ENCODE results near the gene EFCAB8. TPM values are rescaled to one million over a fixed set of nuclear protein-coding genes. Genes with fewer than 3 reads are reported as not detected.
A peak's percentile ranks its signal among the peaks of the same experiment; 100 is the strongest.
"Not testable (repeated sequence)": the region's sequence is repeated elsewhere in the genome, so short reads cannot be mapped to it uniquely, and the experiment has no call there.

Gene EFCAB8
- total and polyA plus RNA-seq, 4 experiments from 2014 or later: 1.5 to 1.8 TPM; not detected in 2

- no peaks in the 10 kb centered on the region for H3K9me3 Mint-ChIP-seq
- intact Hi-C loops (cut with micrococcal nuclease): no loop called here
- H3K27ac ChIP-seq (ENCODE audit: low read depth, low read length): no peak overlapping the region
- ChIA-PET CTCF (ENCODE audit: partially characterized antibody) (interaction anchor here (1.1 to 1.4 kb wide), 2 partner anchors 33 to 93 kb away, joined by 3 read pairs; partner anchors contain the start of gene DNMT3B), POLR2A (ENCODE audit: partially characterized antibody) (no interaction called here)
- H3K4me3 Mint-ChIP-seq: peak overlapping the region in 3 of 8 donors; percentile 25 to 48 (median 31)
- peaks cover 13 to 19% (median 19%) of the 10 kb centered on the region in 4 donors for H3K4me1 Mint-ChIP-seq
- H3K4me3 ChIP-seq (ENCODE audit: low read length in 2 of 2): no peak overlapping the region
- no peak for DNase-seq
- H3K27me3 Mint-ChIP-seq: no peaks in the 10 kb centered on the region
- H3K36me3 Mint-ChIP-seq: peaks cover 24 to 47% of the 10 kb centered on the region in 2 donors
- peak overlapping the region in 6 of 7 donors; percentile 48 to 79 (median 73) for H3K27ac Mint-ChIP-seq
- H3K27me3 ChIP-seq (ENCODE audit: insufficient read depth, low read length): no peaks in the 10 kb centered on the region
- peaks cover 12% of the 10 kb centered on the region for H3K36me3 ChIP-seq (ENCODE audit: insufficient read depth, low read length)
- H3K4me1 ChIP-seq (ENCODE audit: insufficient read depth, low read length): peaks cover 5% of the 10 kb centered on the region
- H3K9me3 ChIP-seq (ENCODE audit: control insufficient read depth in 1 of 2, low read length in 2 of 2): no peaks in the 10 kb centered on the region
Observed at GRCh38 chr20:32855387-32855786, 3.3 kb upstream of the EFCAB8 start.

GRCh38 chr20:32858189-32858588, 534 bp upstream of the EFCAB8 start:
- no peak overlapping the region for H3K4me3 ChIP-seq (ENCODE audit: low read length in 2 of 2)
- H3K4me3 Mint-ChIP-seq: no peak overlapping the region
- H3K9me3 ChIP-seq (ENCODE audit: control insufficient read depth in 1 of 2, low read length in 2 of 2): no peaks in the 10 kb centered on the region
- peaks cover 5% of the 10 kb centered on the region for H3K4me1 ChIP-seq (ENCODE audit: insufficient read depth, low read length)
- H3K27ac ChIP-seq (ENCODE audit: low read depth, low read length): no peak overlapping the region
- intact Hi-C loops (cut with micrococcal nuclease): no loop called here
- peaks cover 15 to 34% of the 10 kb centered on the region in 2 donors for H3K36me3 Mint-ChIP-seq
- H3K4me1 Mint-ChIP-seq: peaks cover 13 to 21% (median 16%) of the 10 kb centered on the region in 4 donors
- no peaks in the 10 kb centered on the region for H3K27me3 Mint-ChIP-seq
- no peaks in the 10 kb centered on the region for H3K27me3 ChIP-seq (ENCODE audit: insufficient read depth, low read length)
- H3K27ac Mint-ChIP-seq: peak overlapping the region in 6 of 7 donors; percentile 20 to 85 (median 42)
- DNase-seq: no peak
- H3K9me3 Mint-ChIP-seq: no peaks in the 10 kb centered on the region
- ChIA-PET POLR2A (ENCODE audit: partially characterized antibody) (no interaction called here), CTCF (ENCODE audit: partially characterized antibody) (interaction anchor here (1.0 kb wide), 1 partner anchor 68 kb away, joined by 3 read pairs; no protein-coding TSS in a partner anchor)
- H3K36me3 ChIP-seq (ENCODE audit: insufficient read depth, low read length): no peaks in the 10 kb centered on the region

GRCh38 chr20:32861446-32861845, 2.7 kb downstream of the EFCAB8 start:
- CTCF ChIA-PET (ENCODE audit: partially characterized antibody): no interaction called here
- intact Hi-C loops (cut with micrococcal nuclease): no loop called here
- no peaks in the 10 kb centered on the region for H3K36me3 ChIP-seq (ENCODE audit: insufficient read depth, low read length)
- H3K4me1 ChIP-seq (ENCODE audit: insufficient read depth, low read length): no peaks in the 10 kb centered on the region
- Mint-ChIP-seq H3K4me3 (no peak overlapping the region), H3K27me3 (no peaks in the 10 kb centered on the region), H3K36me3 (peaks cover 12 to 21% of the 10 kb centered on the region in 2 donors), H3K4me1 (peaks cover 0 to 7% (median 5%) of the 10 kb centered on the region in 4 donors), H3K9me3 (no peaks in the 10 kb centered on the region), H3K27ac (no peak overlapping the region)
- no peak overlapping the region for H3K27ac ChIP-seq (ENCODE audit: low read depth, low read length)
- H3K9me3 ChIP-seq (ENCODE audit: control insufficient read depth in 1 of 2, low read length in 2 of 2): no peaks in the 10 kb centered on the region
- POLR2A ChIA-PET (ENCODE audit: partially characterized antibody): no interaction called here
- no peaks in the 10 kb centered on the region for H3K27me3 ChIP-seq (ENCODE audit: insufficient read depth, low read length)
- H3K4me3 ChIP-seq (ENCODE audit: low read length in 2 of 2): no peak overlapping the region
- DNase-seq: no peak

- no peak overlapping the region for H3K27ac Mint-ChIP-seq
- H3K4me3 Mint-ChIP-seq: no peak overlapping the region
- H3K4me1 Mint-ChIP-seq: peaks cover 0 to 4% (median 0%) of the 10 kb centered on the region in 4 donors
- CTCF ChIA-PET (ENCODE audit: partially characterized antibody): interaction anchor here (1.2 kb wide), 1 partner anchor 12 kb away, joined by 3 read pairs; no protein-coding TSS in a partner anchor
- H3K27me3 Mint-ChIP-seq: no peaks in the 10 kb centered on the region
- DNase-seq: no peak
- H3K36me3 Mint-ChIP-seq: peaks cover 2 to 10% of the 10 kb centered on the region in 2 donors
- no peak overlapping the region for H3K4me3 ChIP-seq (ENCODE audit: low read length in 2 of 2)
- no peaks in the 10 kb centered on the region for H3K9me3 Mint-ChIP-seq
- H3K9me3 ChIP-seq (ENCODE audit: control insufficient read depth in 1 of 2, low read length in 2 of 2): no peaks in the 10 kb centered on the region
- no peaks in the 10 kb centered on the region for H3K27me3 ChIP-seq (ENCODE audit: insufficient read depth, low read length)
- no peak overlapping the region for H3K27ac ChIP-seq (ENCODE audit: low read depth, low read length)
- H3K36me3 ChIP-seq (ENCODE audit: insufficient read depth, low read length): no peaks in the 10 kb centered on the region
- intact Hi-C loops (cut with micrococcal nuclease): no loop called here
- POLR2A ChIA-PET (ENCODE audit: partially characterized antibody): no interaction called here
- H3K4me1 ChIP-seq (ENCODE audit: insufficient read depth, low read length): no peaks in the 10 kb centered on the region
Observed at GRCh38 chr20:32869562-32869961, 10.8 kb downstream of the EFCAB8 start.

- H3K9me3 Mint-ChIP-seq; H3K27me3 Mint-ChIP-seq; DNase-seq; CTCF ChIA-PET (ENCODE audit: partially characterized antibody); H3K4me1 Mint-ChIP-seq; intact Hi-C loops (cut with micrococcal nuclease); H3K4me3 ChIP-seq (ENCODE audit: low read length in 2 of 2); H3K27ac Mint-ChIP-seq; H3K4me1 ChIP-seq (ENCODE audit: insufficient read depth, low read length); POLR2A ChIA-PET (ENCODE audit: partially characterized antibody); H3K36me3 ChIP-seq (ENCODE audit: insufficient read depth, low read length); H3K9me3 ChIP-seq (ENCODE audit: control insufficient read depth in 1 of 2, low read length in 2 of 2); H3K4me3 Mint-ChIP-seq; H3K27me3 ChIP-seq (ENCODE audit: insufficient read depth, low read length); H3K27ac ChIP-seq (ENCODE audit: low read depth, low read length): not testable (repeated sequence)
- peaks cover 2 to 10% of the 10 kb centered on the region in 2 donors for H3K36me3 Mint-ChIP-seq
Observed at GRCh38 chr20:32870526-32870925, 11.8 kb downstream of the EFCAB8 start.

GRCh38 chr20:32870985-32871384, 12.3 kb downstream of the EFCAB8 start:
- DNase-seq: no peak
- Histone ChIP-seq H3K27me3 (ENCODE audit: insufficient read depth, low read length) (no peaks in the 10 kb centered on the region), H3K4me1 (ENCODE audit: insufficient read depth, low read length) (no peaks in the 10 kb centered on the region), H3K9me3 (ENCODE audit: control insufficient read depth in 1 of 2, low read length in 2 of 2) (no peaks in the 10 kb centered on the region), H3K4me3 (ENCODE audit: low read length in 2 of 2) (no peak overlapping the region), H3K36me3 (ENCODE audit: insufficient read depth, low read length) (no peaks in the 10 kb centered on the region), H3K27ac (ENCODE audit: low read depth, low read length) (no peak overlapping the region)
- CTCF ChIA-PET (ENCODE audit: partially characterized antibody): no interaction called here
- POLR2A ChIA-PET (ENCODE audit: partially characterized antibody): no interaction called here
- Mint-ChIP-seq H3K4me3 (no peak overlapping the region), H3K27me3 (no peaks in the 10 kb centered on the region), H3K36me3 (peaks cover 5 to 10% of the 10 kb centered on the region in 2 donors), H3K4me1 (peaks cover 0 to 1% (median 0%) of the 10 kb centered on the region in 4 donors), H3K9me3 (no peaks in the 10 kb centered on the region), H3K27ac (no peak overlapping the region)
- intact Hi-C loops (cut with micrococcal nuclease): no loop called here

GRCh38 chr20:32871627-32872160, 13.0 kb downstream of the EFCAB8 start:
- Histone ChIP-seq H3K4me3 (ENCODE audit: low read length in 2 of 2) (no peak overlapping the region), H3K27ac (ENCODE audit: low read depth, low read length) (no peak overlapping the region), H3K4me1 (ENCODE audit: insufficient read depth, low read length) (no peaks in the 10 kb centered on the region), H3K27me3 (ENCODE audit: insufficient read depth, low read length) (no peaks in the 10 kb centered on the region), H3K9me3 (ENCODE audit: control insufficient read depth in 1 of 2, low read length in 2 of 2) (no peaks in the 10 kb centered on the region), H3K36me3 (ENCODE audit: insufficient read depth, low read length) (no peaks in the 10 kb centered on the region)
- no peaks in the 10 kb centered on the region for H3K9me3 Mint-ChIP-seq
- ChIA-PET POLR2A (ENCODE audit: partially characterized antibody) (no interaction called here), CTCF (ENCODE audit: partially characterized antibody) (no interaction called here)
- H3K27me3 Mint-ChIP-seq: no peaks in the 10 kb centered on the region
- H3K36me3 Mint-ChIP-seq: peaks cover 5 to 10% of the 10 kb centered on the region in 2 donors
- no peak overlapping the region for H3K27ac Mint-ChIP-seq
- H3K4me1 Mint-ChIP-seq: peaks cover 0 to 1% (median 0%) of the 10 kb centered on the region in 4 donors
- intact Hi-C loops (cut with micrococcal nuclease): no loop called here
- DNase-seq: no peak
- no peak overlapping the region for H3K4me3 Mint-ChIP-seq
